Activated CD8-positive, alpha-beta memory T cell treated with anti-CD3 and anti-CD28 coated beads for 36 hours (primary cell): ENCODE data around the gene MEN1. TPM values are rescaled to one million over a fixed set of nuclear protein-coding genes. Genes with fewer than 3 reads are reported as not detected.

ENCODE experiments used
- CTCF ChIA-PET: fragments of 350-600 bp; sonication (Branson Sonifier 250); formaldehyde crosslinking; loops from one replicate; lab custom pipeline; 2021; ENCODE audit warnings: antibody characterized with exemption; lab: Charles Lee
- POLR2A ChIA-PET: fragments of 350-600 bp; sonication (Branson Sonifier 250); formaldehyde crosslinking; loops from one replicate; lab custom pipeline; 2021; ENCODE audit warnings: antibody characterized with exemption; lab: Charles Lee
- total RNA-seq, 2 experiments: library from RNA; stranded (reverse); gene quantifications; one replicate each; pipeline ENCODE4 v1.2.3, GENCODE V29; 2021

The MEN1 gene
- total RNA-seq, 2 experiments from 2014 or later, result 43.3 to 47.4 TPM

DNA sequence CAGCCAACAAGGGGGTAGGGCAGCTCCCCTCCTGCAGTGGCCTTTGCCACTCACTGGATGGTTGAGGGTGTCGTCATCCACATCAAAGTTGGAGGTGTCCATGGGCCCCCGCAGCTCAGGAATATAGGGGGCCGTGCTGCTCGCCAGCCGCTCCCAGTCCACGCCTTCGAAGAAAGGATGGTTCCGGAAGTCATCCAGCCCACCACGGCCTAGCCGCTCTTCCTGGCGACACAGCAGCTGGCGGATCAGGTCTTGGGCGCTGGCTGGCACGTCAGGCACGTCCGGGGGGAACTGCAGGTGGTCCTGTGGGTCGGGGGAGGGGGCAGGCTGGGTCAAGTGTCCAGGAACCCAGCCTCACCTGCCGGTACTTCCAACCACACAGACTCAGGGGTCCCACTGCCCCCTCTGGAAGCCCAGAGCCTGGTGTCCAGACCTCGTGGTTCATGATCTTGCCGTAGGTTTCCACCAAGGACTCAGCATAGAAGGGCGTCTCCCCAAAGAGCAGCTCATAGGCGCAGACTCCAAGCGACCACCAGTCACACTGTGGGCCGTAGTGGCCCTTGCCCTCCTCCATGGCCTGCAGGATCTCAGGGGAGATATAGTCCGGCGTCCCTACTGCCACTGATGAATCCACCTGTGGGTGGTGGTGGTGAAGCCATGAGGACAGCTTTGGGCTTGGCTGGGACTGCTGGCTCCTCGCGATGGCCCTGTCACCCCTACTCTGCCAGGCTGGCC is 28.4 kb upstream of the MEN1 start:
- CTCF ChIA-PET, result interaction anchor here (1.0 kb wide), 1 partner anchor 55 kb away, joined by 3 read pairs; no protein-coding TSS in a partner anchor
- POLR2A ChIA-PET, result no interaction called here

DNA sequence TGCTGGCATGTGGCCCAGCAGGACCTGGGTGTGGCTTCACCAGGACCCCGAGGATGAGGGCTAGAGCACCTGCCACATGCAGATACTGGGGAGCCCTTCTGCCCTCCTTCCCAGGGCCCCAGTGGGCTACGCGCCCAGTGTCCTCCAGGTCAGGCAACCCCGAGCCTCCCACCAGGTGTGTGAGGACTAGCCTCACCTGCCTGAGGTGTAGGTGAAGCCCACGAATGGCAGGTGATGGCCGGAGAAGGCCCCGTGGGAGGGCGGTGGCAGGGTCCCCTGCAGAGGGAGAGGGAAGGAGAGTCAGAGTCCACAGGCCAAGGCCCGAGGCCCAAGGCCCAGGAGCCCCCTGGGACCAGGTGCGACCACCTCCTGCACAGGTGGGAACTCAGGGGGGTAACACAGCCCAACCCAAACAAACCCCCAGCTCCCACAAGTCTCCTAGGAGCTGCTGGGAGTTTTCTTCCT is 27.6 kb upstream of the MEN1 start:
- POLR2A ChIA-PET, result no interaction called here
- CTCF ChIA-PET, result no interaction called here

DNA sequence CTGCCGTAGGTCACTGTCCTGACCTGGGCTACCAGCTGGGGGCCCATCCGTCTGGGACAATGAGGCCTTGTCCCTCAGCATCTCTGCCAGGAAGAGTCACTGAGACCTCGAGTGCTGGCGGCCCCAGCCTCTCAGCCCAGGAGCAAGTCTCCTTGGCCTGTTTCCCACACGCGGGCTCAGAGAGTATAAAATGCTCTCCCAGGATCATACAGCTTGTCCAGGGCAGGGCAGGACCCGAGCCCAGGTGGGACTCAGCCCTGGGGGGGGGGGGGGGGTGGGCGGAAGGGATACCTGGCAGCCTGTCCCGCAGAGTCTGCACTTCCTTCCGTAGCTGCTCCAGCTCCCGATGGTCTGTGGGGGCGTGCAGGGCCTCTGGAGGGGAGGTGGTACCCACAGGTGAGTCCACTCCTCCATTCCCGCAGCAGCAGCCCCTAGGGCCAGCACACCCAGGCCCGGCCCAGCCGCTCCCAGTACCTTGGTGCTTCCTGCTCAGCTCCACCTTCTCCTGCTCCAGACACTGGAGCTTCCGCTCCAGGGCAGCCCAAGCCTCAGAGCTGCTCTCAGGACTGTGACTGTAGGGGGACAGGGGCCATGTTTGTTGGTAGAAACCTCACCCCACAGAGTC is 26.2 kb upstream of the MEN1 start:
- ChIA-PET POLR2A (no interaction called here), CTCF (interaction anchor here (0.5 to 1.4 kb wide), 5 partner anchors 10 to 177 kb away, joined by 3 to 7 read pairs (median 4); partner anchors contain the start of gene ARL2)

DNA sequence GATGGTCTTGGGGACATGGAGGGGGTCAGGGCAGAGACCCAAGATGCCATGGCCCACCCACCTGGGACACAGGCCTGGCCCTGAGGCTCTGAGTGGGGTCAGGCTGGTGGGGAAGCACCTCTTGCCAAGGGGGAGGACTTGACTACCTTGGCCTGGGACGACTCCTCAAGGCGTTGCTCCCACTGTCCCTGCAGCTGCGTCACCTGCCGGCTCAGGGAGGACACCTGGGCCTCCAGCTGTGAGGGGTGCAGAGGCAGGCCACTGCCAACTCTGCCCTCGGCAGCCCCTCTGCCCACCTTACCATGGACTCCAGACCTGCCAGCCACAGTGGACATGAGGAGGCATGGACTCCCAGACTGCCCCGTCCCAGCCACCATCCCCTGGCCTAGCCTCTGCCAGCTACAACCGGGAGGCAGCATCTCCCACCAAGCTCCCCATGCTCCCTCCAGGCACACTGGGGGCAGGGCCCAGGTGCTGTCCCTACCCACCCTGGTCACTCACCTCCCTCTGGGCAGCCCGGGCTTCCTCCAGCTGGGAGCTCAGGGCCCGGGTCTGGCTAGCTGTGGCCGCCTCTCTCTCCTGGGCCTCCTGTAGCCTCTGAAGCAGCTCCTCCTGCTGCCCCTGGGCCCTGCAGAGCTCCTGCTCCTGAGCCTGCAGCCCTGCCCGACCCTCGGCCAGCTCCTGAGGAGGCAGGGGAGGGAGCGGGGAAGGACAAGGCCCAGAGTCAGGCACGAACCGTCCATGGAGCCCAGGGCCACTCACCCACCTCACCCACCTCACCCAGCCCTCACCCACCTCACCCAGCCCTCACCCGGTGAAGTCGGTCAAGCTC is 25.5 kb upstream of the MEN1 start:
- CTCF ChIA-PET, result interaction anchor here (0.5 to 1.4 kb wide), 3 partner anchors 11 to 178 kb away, joined by 4 to 7 read pairs (median 4); partner anchors contain the start of gene ARL2
- POLR2A ChIA-PET, result interaction anchor here (0.5 kb wide), 1 partner anchor 51 kb away, joined by 3 read pairs; no protein-coding TSS in a partner anchor

DNA sequence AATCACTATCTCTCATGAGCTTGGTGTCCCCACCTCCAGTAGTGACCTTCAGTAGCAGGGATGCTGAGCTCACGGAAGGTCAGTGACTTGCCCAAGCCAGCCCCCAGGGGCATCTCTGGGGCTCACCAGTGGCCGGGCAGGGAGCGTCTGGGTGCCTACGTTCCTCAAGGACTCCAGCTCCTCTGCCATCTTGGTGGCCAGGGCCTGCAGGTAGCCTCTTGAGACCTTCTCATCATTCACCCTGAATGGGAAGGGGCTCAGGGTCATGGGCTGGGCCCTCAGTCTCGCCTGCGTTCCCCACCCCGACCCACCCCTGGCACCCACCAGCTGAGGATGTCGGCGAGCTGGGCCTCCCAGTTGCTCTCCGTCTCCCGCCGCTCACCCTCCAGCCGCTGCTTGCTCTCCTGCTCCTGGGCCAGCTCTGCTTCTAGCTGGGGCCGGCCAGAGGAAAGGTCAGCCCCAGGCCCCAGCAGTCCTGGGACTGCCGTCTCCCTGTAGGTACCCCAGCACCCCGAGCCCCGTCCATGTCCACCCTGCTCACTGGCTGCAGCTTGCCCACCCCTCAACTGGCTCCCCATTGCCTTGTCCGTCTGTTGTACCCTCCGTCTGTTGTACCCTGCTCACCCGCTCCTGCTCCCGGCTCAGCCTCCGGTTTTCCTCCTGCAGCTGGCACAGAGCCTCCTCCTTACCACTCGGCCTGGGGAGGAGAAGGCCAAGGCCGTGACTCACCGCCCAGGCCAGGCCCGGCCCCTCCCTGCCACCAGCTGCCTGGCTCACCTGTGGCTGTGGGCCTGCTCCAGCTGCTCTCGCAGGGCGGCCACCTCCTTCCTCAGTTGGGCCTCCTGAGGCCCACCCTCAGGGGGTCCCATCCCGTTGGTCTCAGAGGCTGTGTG is 24.6 kb upstream of the MEN1 start:
- ChIA-PET CTCF (no interaction called here), POLR2A (no interaction called here)

GRCh38 chr11:64834031-64834722 is 23.8 kb upstream of the MEN1 start:
- ChIA-PET POLR2A (no interaction called here), CTCF (no interaction called here)

GRCh38 chr11:64833509-64833908 is 23.2 kb upstream of the MEN1 start:
- ChIA-PET POLR2A (no interaction called here), CTCF (no interaction called here)

DNA sequence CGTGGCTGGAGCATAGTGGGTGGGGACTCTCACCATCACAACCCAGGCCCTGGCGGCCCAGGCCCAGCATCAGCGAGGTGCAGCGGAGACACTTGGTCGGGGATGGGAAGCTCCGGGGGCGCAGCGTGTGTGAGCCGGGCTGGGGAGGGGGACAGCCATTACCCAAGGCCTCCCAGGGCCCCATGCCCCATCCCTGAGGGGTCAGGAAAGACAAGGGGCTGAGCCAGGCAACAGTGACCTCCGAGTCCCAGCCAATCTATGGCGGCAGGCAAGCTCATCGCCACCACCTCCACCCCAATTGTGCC is 22.8 kb upstream of the MEN1 start:
- ChIA-PET CTCF (no interaction called here), POLR2A (no interaction called here)

- POLR2A ChIA-PET, result no interaction called here
- CTCF ChIA-PET, result no interaction called here
Observed at GRCh38 chr11:64832467-64833197, 22.3 kb upstream of the MEN1 start.

DNA sequence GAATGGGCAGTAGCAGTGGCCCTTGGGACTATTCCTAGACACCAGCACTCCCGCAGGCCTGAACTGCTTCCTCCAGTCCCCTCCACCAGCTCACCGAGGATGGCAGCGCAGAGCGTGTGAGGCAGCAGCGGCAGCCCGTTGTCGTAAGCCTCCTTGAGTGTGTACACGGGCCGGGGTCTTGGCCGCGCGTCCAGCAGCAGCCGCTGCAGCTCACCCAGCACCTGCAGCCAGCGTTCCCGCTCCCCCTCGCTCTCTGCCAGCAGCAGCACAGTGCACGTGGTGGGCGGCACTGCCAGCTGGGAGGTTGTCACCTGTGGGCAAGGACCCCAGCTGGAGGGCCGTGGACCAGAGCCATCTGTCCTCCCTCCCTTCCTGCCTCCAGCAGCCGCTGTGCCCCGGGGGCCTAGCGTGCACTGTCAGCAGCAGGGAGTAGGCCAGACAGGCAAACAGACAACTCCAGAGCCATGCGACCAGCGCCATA is 21.1 kb upstream of the MEN1 start:
- CTCF ChIA-PET, result no interaction called here

GRCh38 chr11:64829536-64830251 is 19.3 kb upstream of the MEN1 start:
- ChIA-PET CTCF (interaction anchor here (0.9 kb wide), 1 partner anchor 126 kb away, joined by 3 read pairs; no protein-coding TSS in a partner anchor), POLR2A (no interaction called here)

More for the DNA sequence above, 21.1 kb upstream of the MEN1 start:
- POLR2A ChIA-PET, result no interaction called here

GRCh38 chr11:64827451-64827839 is 17.1 kb upstream of the MEN1 start:
- CTCF ChIA-PET, result interaction anchor here (0.6 kb wide), 1 partner anchor 327 kb away, joined by 3 read pairs; no protein-coding TSS in a partner anchor
- POLR2A ChIA-PET, result no interaction called here

DNA sequence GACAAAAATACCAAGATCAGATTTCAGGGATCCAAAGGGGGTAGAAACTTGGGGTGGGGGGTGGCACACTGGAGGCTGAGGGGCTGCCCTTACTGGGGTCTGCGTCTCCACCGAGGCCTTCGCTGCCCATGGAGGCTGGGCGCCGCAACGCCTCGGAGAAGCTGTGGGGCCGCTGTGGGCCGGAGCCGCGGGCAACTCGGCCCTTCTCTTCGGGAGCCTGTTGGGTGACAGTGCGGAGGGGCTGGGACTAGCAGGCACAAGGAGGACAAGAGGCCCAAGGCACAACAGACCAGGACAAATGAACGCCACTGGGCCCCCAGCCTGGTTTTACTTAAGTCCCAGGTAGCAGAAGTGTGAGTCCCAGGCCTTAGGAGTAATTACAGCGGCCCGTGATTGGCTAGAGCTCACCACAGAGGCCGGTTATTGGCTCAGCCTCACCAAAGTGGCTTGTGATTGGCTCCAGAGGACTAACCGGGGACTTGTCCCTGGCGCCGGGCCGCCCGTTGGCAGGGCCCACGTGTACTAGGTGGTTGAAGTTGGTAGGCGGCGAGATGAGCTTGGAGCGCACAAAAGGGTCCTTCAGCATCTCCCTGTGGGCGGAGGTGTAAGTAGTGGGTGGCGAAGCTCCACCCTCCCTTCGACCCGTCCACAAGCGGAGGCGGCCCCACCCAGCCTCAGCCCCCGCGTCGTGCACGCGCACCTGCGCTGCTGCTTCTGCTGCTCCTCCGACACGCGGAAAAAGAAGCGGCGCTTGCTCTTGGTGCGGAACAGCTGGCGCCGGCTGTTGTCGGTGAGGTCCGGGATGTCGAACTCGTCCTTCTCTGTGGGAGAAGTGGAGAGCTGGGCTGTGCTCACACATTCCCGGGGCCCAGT is 16.5 kb upstream of the MEN1 start:
- CTCF ChIA-PET, result interaction anchor here (0.6 kb wide), 1 partner anchor 328 kb away, joined by 3 read pairs; no protein-coding TSS in a partner anchor
- POLR2A ChIA-PET, result no interaction called here

DNA sequence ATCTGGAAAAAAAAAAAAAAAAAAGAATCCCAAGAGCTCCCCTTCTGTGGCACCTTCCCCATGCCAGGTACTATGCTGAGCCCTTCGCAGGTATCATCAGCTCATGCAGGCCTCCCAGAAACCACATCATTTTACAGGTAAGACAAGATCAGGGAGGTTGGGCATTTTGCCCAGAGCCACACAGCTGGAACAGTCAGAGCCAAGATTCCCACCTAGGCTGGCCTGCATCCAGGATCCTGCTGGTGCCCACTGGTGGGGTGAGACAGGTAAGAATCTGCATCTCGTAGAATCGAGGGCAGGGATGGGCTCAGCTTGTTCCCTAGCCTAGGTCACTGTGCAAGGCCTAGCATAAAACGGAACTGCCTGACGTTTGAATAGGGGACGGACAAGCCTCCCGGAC is 15.7 kb upstream of the MEN1 start:
- CTCF ChIA-PET, result no interaction called here
- POLR2A ChIA-PET, result no interaction called here

DNA sequence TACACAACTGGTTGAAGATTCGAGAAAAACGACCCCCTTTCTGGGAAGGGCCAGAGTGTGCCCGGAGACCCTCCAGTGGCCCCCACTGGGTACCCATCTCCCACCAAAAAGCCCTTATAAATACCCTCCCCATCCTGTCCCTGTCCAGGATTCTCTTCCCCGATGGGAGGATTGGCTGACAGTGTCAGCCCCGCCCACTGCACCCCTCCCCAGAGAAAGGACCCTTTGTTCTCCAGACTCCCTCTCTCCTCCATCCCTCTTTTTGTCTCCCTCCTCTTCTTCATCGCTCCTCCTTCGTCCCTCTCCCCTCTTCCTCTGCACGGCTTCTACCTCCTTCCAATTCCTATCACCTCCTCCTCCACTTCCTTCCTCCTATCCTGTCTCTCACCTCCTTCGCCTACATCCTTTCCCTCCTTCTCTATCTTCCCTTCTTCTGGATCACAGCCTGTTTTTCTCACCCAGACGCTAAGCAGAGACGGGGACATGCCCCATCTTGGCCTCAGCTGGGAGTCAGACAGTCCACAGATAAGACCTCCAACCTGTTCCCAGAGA is 13.3 kb upstream of the MEN1 start:
- CTCF ChIA-PET, result interaction anchor here (1.0 kb wide), 1 partner anchor 492 kb away, joined by 3 read pairs; no protein-coding TSS in a partner anchor

DNA sequence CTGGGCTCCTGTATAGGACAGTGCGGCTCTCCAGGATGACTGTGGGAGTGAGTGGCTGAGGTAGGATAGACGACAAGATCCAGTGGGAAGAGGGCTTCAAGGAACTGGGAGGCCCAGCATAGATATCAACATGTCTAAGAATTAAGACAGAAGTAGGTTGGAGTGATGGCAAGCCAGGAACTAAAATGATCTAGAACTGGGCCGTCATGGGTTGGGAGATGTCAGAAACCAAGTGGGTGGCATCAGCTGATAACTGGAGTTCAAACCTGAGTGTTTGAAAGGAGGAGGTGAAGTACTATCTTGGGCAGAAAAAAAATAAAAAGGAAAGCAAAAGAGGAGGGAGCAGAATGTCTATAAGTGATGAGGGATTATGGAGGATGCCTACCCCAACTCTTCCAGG is 7.1 kb upstream of the MEN1 start:
- CTCF ChIA-PET, result interaction anchor here (1.0 kb wide), 1 partner anchor 31 kb away, joined by 3 read pairs; no protein-coding TSS in a partner anchor
- POLR2A ChIA-PET, result no interaction called here

More for the DNA sequence above, 13.3 kb upstream of the MEN1 start:
- POLR2A ChIA-PET, result no interaction called here
